MM.1S (cell line): ENCODE measurements around the gene SHF.

Source experiments
- DNase-seq: peaks from one replicate; pipeline ENCODE4 v3.0.0-alpha.2; 2015
- H2AFZ ChIP-seq: fragments of 300-600 bp; sonication (generic); 2 replicates; pipeline ENCODE4 v1.6.0; 2016; ENCODE audit warnings: antibody characterized with exemption, low read length
- H3F3A ChIP-seq: fragments of 300-600 bp; sonication (generic); 2 replicates; pipeline ENCODE4 v1.6.1; 2016; ENCODE audit warnings: mild to moderate bottlenecking, antibody characterized with exemption, low read length, moderate library complexity, mixed read lengths; ENCODE audit not compliant: insufficient read depth
- H3K27ac ChIP-seq: fragments of 300-600 bp; sonication (generic); 2 replicates; pipeline ENCODE4 v1.5.1; 2016; ENCODE audit warnings: mild to moderate bottlenecking, low read length
- H3K27me3 ChIP-seq: fragments of 300-600 bp; sonication (generic); replicated peaks from 2 replicates; pipeline ENCODE4 v1.6.0; 2016; ENCODE audit warnings: low read length; ENCODE audit not compliant: insufficient read depth
- H3K36me3 ChIP-seq: fragments of 300-600 bp; sonication (generic); replicated peaks from 2 replicates; pipeline ENCODE4 v1.6.1; 2016; ENCODE audit warnings: mild to moderate bottlenecking, low read length, mixed read lengths; ENCODE audit not compliant: insufficient read depth
- H3K4me1 ChIP-seq: fragments of 300-600 bp; sonication (generic); 2 replicates; pipeline ENCODE4 v1.6.1; 2016; ENCODE audit warnings: low read length, mixed read lengths
- H3K4me2 ChIP-seq: fragments of 300-600 bp; sonication (generic); 2 replicates; pipeline ENCODE4 v1.6.0; 2016; ENCODE audit warnings: low read depth, low read length
- H3K4me3 ChIP-seq: fragments of 300-600 bp; sonication (generic); 2 replicates; pipeline ENCODE4 v1.5.1; 2016; ENCODE audit warnings: low read length, mixed read lengths
- H3K79me2 ChIP-seq: fragments of 300-600 bp; sonication (generic); 2 replicates; pipeline ENCODE4 v1.6.1; 2016; ENCODE audit warnings: mixed run types, low read length, mixed read lengths
- H3K9ac ChIP-seq: fragments of 300-600 bp; sonication (generic); 2 replicates; pipeline ENCODE4 v1.6.1; 2016; ENCODE audit warnings: low read length, mixed read lengths
- H3K9me2 ChIP-seq: fragments of 300-600 bp; sonication (generic); replicated peaks from 2 replicates; pipeline ENCODE4 v1.6.1; 2016; ENCODE audit warnings: mild to moderate bottlenecking, low read length, mixed read lengths; ENCODE audit not compliant: insufficient read depth
- H3K9me3 ChIP-seq: fragments of 300-600 bp; sonication (generic); replicated peaks from 2 replicates; pipeline ENCODE4 v1.6.1; 2016; ENCODE audit warnings: mild to moderate bottlenecking, low read length, mixed read lengths; ENCODE audit not compliant: insufficient read depth
- H4K20me1 ChIP-seq: fragments of 300-600 bp; sonication (generic); 2 replicates; pipeline ENCODE4 v1.6.1; 2016; ENCODE audit warnings: mild to moderate bottlenecking, low read length, moderate library complexity, mixed read lengths; ENCODE audit not compliant: insufficient read depth
- EZH2 ChIP-seq: fragments of 300-600 bp; sonication (generic); optimal IDR thresholded peaks from 2 replicates; pipeline ENCODE3; 2017; ENCODE audit warnings: low read depth, mild to moderate bottlenecking, antibody characterized with exemption, low read length, mixed read lengths
- EZH2phosphoT487 ChIP-seq: fragments of 300-600 bp; sonication (generic); IDR thresholded peaks from 2 replicates; pipeline ENCODE4 v1.6.1; 2018; ENCODE audit warnings: antibody characterized with exemption, low read length
- TF ChIP-seq, protein P1 (sequence below): fragments of 300-600 bp; sonication (generic); IDR thresholded peaks from 2 replicates; pipeline ENCODE4 v1.5.1; 2016; ENCODE audit warnings: antibody characterized with exemption, low read length, mixed read lengths

Gene SHF

DNA sequence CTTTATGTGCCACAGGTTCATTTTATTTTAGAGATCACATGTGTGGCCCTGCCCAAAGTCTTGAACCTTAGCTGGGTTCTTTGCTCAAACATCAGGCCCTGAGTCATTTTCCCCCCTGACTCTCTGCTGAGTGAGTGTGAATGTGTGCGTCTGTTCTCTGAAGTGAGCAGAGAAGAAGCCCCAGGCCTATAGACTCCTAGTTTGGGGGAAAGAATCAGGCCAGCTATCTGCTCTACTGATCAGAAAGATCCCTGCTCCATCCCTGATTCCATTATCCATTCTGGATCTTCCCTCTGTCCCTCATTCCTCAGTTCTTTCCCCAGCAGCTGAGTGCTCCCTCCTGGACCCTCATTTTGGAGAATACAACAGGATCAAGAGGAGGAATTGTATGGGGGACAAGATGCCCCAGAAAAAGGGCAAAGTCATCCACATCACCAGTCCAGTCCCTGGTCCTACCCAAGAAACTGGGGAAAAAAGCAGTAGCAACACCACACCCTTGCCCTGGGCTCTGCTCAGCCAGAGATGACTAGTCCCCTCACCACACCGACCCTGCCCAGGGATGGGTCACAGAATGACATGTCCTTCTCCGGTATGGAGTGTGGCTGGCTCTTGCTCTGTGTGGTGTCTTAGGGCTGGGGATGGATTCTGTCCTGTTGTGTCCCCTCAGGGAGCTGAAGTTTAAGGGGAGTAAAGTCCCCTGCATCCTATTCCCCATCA, 54.8 kb downstream of the SHF start:
- Histone ChIP-seq H3K4me3 (no peak overlapping the region), H3K36me3 (no peaks in the 10 kb centered on the region), H3K4me2 (no peak overlapping the region), H3K9ac (no peak overlapping the region), H4K20me1 (no peaks in the 10 kb centered on the region; the same call in 1 of the 2 replicates), H3K27me3 (peaks cover 10% of the 10 kb centered on the region; the same call in 1 of the 2 replicates), H3K9me2 (no peaks in the 10 kb centered on the region), H2AFZ (no peak overlapping the region), H3F3A (no peaks in the 10 kb centered on the region), H3K27ac (no peak overlapping the region), H3K9me3 (no peaks in the 10 kb centered on the region), H3K79me2 (no peaks in the 10 kb centered on the region), H3K4me1 (0 out of 2 replicates have a peak, but pooled peaks cover 3% of the 10 kb centered on the region)
- TF ChIP-seq EZH2 (no peak), EZH2phosphoT487 (no peak)
- TF ChIP-seq, protein P1, sequence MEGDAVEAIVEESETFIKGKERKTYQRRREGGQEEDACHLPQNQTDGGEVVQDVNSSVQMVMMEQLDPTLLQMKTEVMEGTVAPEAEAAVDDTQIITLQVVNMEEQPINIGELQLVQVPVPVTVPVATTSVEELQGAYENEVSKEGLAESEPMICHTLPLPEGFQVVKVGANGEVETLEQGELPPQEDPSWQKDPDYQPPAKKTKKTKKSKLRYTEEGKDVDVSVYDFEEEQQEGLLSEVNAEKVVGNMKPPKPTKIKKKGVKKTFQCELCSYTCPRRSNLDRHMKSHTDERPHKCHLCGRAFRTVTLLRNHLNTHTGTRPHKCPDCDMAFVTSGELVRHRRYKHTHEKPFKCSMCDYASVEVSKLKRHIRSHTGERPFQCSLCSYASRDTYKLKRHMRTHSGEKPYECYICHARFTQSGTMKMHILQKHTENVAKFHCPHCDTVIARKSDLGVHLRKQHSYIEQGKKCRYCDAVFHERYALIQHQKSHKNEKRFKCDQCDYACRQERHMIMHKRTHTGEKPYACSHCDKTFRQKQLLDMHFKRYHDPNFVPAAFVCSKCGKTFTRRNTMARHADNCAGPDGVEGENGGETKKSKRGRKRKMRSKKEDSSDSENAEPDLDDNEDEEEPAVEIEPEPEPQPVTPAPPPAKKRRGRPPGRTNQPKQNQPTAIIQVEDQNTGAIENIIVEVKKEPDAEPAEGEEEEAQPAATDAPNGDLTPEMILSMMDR: no peak
- no peak for DNase-seq

DNA sequence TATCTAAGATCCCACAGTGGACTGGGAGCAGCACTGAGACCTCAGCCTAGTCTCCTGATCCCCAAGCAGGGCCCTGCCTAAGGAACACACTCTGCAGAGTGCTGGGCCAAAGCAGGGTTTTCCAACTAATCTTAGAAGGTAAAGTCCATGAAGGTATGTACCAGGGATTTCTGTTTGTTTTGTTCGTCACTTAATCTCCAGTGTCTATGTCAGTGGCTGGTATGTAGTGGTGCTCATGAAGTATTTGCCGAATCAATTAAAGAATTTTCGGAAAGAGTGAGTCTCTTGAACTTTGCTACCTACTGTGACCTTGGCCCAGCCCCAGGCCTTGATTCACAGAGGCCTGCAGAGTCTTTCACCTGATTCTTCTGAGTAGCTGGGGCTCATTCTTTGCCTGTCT, 56.3 kb downstream of the SHF start:
- no peak for DNase-seq
- no peaks in the 10 kb centered on the region for H3K36me3 ChIP-seq
- TF ChIP-seq EZH2: no peak
- no peak for TF ChIP-seq EZH2phosphoT487
- TF ChIP-seq, protein P1: no peak
- no peaks in the 10 kb centered on the region for H3K9me3 ChIP-seq
- no peak overlapping the region for H3K4me2 ChIP-seq
- H3K27me3 ChIP-seq: peaks cover 12% of the 10 kb centered on the region; the same call in 1 of the 2 replicates
- H3K9ac ChIP-seq: no peak overlapping the region
- no peak overlapping the region for H3K27ac ChIP-seq
- H3K4me1 ChIP-seq: 0 out of 2 replicates have a peak, but pooled peaks cover 3% of the 10 kb centered on the region
- no peak overlapping the region for H2AFZ ChIP-seq
- no peak overlapping the region for H3K4me3 ChIP-seq
- H3F3A ChIP-seq: no peaks in the 10 kb centered on the region
- H3K79me2 ChIP-seq: no peaks in the 10 kb centered on the region
- no peaks in the 10 kb centered on the region for H3K9me2 ChIP-seq
- no peaks in the 10 kb centered on the region; the same call in 1 of the 2 replicates for H4K20me1 ChIP-seq

- H3K9ac ChIP-seq: no peak overlapping the region
- DNase-seq: no peak
- peaks cover 21% of the 10 kb centered on the region; the same call in 1 of the 2 replicates for H3K27me3 ChIP-seq
- H3K9me3 ChIP-seq: no peaks in the 10 kb centered on the region
- H2AFZ ChIP-seq: no peak overlapping the region
- H3K4me3 ChIP-seq: no peak overlapping the region
- H3K36me3 ChIP-seq: no peaks in the 10 kb centered on the region
- H3K9me2 ChIP-seq: no peaks in the 10 kb centered on the region
- H3K79me2 ChIP-seq: no peaks in the 10 kb centered on the region
- H3K27ac ChIP-seq: no peak overlapping the region
- no peak overlapping the region for H3K4me2 ChIP-seq
- no peaks in the 10 kb centered on the region; the same call in 1 of the 2 replicates for H4K20me1 ChIP-seq
- H3K4me1 ChIP-seq: 0 out of 2 replicates have a peak, but pooled peaks cover 3% of the 10 kb centered on the region
- TF ChIP-seq, protein P1: no peak
- no peak for TF ChIP-seq EZH2phosphoT487
- TF ChIP-seq EZH2: no peak
- H3F3A ChIP-seq: no peaks in the 10 kb centered on the region
Observed at GRCh38 chr15:45130291-45131000, 57.3 kb downstream of the SHF start.
